GM21367 (cell line): ENCODE results near the gene CAPN7.

Source experiments
- ATAC-seq: cut with Tn5 transposase; IDR thresholded peaks from one replicate; pipeline ENCODE4 v1.9.1; 2021; ENCODE audit not compliant: unreplicated experiment

The CAPN7 gene

DNA sequence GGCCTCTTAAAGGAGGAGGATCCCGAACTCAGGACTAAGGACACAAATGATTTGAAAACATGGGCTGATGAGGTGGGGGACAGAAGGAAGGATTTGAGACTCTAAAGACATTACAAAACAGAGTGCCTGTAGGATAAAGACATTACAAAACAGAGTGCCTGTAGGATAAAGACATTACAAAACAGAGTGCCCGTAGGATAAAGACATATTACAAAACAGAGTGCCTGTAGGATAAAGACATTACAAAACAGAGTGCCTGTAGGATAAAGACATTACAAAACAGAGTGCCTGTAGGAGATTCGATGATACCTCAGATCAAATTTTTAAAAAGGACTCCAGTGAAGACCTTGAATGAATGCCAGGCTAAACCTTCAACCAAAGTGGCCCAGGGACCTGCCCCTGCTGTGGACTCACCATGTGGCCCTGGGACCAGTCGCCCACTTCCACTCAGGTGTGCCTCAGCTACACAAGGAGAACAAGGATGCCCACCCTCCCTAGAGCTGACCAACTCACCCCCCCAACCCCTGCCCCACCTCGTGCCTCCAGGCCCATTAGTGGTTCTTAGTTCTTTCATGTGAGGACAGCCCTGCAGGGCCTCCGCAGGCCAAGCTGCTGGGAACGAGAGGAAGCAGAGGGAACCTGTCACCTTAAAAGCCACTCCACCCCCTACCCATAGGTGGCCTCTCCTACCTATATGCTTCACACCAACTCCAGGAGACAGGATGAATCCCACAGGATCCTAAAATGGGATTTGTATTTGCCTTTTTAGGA, 66.6 kb downstream of the CAPN7 start:
- no peak for ATAC-seq

DNA sequence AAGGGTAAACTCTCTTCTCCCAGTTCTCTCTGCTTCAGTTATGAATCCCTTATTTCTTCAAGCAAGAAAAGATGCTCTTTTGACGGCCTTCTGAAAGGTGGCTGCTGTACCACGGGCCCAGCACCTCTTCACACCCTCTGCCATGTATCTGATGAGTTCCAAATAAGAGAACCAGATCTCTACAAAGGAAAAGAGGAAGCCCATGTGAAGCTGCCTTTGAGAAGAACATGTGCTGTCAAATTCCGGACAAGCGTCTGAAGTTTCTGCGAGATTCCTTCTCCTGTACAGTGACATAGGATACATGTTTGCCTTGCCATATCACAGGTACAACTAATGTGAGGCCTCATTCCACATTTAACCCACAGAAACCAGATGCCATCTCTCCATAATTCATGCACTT, 67.2 kb downstream of the CAPN7 start:
- ATAC-seq: no peak

DNA sequence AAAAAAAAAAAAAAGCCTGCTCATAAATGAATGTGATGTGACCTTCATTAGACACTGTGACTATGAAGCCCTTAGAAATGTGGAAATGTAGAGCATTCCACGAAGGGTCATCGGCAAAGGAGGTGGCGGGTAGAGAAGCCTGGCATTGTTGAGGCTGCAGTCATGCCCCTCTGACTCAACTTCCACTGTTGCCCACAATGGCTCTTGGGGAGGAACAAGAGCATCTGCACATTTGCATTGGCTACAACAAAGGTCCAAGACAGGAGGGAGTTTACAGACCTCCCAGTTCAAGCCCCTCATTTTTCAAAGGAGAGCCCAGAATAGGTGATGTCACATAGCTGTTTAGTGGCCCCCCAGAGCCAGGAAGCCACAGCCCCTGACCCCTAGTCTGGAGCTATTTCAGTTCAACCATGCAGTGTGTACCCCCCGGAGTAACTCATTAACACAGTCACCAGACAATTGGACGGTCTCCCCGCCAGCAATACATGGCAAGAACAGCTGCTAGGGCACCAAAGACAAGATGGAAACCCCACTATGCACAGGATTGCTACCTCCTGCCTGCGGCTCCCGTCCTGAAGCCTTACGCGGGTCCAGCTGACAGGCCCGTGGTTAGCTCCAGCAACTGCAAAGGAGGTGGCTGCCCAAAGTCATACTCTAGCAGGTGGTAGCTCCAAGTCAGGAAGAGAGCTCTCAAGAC, 70.1 kb downstream of the CAPN7 start:
- ATAC-seq: no peak

DNA sequence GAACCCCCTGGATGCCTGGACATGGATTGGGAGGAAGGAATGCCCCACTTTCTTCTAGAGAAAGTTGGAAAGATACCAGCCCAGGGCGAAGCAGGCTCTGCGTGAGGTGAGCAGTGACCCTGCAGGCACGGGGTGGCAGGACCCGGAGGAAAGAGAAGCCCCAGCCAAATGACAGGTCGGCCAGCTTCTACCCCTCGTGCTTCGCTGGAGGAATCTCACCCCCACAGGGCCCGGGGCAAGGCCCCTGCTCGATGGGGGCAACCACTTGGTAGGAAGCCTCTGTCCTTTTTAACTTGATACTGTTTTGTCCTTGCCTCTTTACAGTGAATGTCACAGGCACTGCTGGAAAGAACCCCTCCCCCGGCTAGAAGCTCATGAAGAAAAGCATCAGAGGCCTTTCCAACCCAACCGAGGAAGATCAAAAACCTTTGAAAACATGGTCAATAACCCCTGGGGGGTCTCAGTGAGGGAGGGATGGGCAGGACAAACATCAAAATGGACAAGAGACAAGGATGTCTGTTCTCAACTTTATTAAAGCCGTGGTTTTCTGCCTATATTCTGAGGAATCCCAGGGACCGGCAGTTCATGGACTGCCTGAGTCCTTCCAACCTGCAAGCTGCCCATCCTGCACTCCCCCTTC, 71.9 kb downstream of the CAPN7 start:
- no peak for ATAC-seq

DNA sequence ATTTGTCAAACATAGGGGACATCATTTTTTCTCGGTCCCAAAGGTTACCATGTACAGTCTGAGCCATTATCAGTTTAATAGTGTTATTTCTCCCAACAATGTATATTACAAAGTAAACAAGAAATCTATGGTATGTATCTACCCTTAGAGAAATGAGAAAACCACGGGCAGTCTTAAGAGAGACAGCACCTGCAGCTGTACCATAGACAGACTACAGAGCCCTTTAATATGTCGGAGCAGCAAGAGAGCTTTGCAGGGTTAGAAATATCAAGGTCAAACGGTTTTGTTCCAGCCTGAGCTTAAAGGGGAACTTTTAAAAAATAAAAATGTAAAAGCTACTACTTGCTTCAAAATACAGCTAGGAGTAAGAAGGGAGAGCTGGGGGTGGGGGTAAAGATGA, 73.2 kb downstream of the CAPN7 start:
- no peak for ATAC-seq

DNA sequence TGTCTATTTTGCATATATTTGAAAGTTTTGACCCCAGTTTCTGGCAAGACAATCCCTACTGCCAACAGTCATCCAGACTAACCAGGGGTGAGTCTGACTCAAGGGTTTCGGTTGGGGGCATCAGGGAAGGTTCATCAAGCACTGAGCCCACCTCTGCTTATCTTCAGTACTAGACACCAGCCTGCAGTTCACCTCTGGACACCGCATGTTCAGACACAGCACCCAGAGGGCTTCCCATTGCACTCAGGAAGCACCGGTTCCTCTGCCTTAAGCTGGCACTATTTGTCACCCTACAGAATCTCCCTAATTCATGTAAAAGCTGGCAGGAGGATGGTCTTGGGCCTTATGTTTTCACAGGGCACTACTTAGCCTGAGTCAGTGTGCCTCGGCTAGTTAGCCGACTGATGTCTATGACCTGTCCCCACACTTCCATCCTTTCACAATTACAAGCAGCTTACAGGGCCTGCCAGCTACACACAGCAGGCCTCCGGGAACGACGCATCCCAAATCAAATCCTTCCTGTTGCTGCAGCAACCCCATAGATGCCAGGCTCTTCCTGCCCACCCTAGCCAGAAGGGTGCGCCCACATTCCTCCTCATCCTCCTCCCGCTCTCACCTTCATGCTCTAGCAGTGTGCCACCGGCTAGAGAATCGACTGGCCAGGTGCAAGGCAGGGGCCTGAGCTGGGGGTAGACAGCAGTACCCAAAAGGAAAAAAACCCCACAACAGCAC, 73.8 kb downstream of the CAPN7 start:
- ATAC-seq: no peak

DNA sequence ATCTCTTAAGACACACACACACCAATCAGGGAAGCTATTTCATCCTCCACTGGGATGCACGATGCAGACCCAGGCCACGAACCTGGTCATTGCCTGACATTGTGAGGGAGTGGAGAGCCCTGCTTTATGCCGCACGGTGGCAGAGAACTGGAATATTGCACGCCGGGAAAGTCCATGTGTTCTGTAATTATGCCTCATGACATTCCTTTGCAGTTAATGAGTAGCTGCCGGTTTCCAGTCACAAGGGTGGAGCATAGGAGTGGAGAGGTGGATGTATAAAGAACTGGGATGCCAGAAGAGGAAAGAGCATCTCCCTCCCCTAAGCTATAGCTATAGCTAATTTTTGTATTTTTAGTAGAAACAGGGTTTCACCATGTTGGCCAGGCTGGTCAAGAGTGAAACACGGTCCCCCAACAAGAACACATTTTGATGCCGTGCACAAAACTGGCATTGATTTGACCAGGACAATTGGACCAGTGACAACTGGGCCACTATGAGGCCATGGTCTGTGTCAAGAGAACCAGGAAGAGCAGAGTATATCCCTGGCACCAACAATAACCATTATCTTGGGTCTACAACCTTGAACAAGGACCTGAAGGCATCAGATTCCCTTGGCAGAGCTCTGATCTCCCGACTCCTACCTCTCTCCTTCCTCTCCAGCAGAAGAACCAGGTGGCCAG, 74.9 kb downstream of the CAPN7 start:
- no peak for ATAC-seq

DNA sequence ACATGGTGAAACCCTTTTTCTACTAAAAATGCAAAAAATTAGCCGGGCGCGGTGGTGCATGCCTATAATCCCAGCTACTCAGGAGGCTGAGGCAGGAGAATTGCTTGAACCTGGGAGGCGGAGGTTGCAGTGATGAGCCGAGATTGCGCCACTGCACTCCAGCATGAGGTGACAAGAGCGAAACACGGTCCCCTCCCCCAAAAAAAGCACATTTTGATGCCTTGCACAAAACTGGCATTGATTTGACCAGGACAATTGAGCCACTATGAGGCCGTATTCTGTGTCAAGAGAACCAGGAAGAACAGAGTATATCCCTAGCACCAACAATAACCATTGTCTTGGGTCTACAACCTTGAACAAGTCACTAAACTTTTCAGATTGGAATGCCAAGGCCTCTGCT, 75.8 kb downstream of the CAPN7 start:
- ATAC-seq: no peak

DNA sequence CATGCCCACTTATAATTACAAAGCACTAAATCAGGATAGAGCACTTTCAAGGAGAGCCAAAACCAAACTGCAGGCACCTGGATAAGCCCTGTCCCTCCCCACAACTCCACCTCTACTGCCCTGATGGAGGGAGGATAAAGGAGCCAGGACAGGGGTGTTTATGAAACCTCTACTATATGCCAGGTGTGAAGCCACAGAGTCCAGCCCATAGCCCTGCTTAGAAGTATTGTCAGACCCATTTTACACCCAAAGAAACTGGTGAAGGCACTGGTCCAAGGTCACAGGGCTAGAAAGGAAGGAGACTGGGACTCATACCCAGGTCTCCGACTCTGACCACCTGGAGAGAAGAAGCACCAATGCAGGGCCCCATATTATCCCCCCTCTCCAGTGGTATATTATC, 77.7 kb downstream of the CAPN7 start:
- no peak for ATAC-seq

DNA sequence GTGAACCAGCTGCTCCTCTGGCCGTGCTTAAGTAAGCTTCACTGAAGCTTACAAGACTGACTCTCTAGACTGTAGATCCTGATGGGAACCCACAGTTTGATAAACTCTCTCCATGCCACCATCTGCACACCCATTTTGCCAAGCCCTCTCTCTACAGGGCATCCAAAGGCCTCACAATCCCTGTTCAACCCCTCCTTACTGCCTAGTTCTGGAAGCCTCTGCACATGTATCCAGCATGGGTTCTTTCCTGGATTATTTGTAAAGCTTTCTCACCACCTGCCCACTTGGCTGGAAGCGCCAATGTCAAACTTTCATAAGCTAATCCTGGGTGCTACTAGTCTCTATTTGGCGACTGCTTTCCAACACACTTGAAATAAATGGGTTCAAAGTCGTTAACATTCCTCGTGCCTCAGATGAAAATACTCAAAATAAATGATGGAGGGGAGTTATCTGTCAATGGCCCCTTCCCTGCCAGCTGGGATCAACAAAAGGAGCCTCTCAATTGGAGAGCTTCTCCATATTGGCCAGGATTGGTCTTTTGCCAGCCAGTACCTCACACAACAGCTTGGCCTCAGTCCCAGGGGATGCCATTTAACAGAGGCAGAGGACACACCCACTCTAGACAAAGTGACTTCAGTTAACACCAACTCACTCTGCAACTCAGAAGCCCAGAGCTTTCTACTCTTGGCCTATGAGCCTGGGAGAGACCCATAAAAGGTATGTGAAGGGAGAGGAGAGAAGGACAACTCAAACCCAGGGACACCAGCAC, 78.3 kb downstream of the CAPN7 start:
- no peak for ATAC-seq

DNA sequence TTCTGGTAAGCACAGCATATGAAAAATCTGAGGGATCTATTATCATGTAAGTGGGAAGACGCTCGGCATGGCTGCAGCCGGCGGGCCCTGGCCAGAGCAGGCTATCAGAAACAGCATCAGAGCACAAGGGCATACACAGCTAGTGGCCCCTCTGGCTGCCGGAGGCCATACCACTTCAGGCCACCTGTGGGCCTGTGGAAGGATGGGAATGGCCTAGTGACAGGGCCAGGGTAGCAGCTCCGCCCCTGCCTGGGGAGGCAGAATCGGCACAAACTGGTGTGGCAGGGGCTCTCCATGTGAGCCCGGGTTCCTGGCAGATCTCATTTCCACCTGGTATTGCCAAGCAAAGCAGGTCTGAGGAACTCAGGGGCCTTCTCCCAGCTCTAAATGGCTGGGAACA, 80.0 kb downstream of the CAPN7 start:
- no peak for ATAC-seq

DNA sequence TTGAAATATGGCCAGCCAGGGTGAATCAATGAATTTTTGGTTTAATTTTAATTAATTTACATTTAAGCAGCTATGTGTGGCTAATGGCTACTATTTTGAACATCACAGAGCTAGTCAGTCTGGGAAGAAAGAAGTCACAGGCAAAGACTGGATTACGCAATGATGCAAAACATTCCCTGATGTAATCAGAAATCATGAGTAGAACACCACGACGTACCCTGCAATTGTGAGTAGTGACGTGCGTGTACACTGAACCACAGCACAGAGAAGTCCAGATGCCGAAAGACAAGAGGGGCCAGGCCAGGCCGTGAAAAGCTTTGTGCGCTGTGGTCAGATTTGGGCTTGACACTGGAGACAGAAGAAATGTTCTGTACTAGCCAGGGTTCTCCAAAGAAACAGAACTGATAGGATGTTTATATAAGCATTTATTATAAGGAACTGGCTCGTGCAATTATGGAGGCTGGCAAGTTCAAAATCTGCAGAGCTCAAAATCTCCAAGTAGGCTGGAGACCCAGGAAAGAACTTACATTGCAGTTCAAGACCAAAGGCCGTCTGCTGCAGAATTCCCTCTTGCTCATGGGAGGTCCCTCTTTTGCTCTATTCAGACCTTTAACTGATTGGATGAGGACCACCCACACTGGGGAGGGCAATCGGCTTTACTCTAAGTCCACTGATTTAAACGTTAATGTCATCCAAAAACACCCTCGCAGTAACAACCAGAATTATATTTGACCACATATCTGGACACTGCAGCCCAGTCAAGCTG, 81.7 kb downstream of the CAPN7 start:
- no peak for ATAC-seq

DNA sequence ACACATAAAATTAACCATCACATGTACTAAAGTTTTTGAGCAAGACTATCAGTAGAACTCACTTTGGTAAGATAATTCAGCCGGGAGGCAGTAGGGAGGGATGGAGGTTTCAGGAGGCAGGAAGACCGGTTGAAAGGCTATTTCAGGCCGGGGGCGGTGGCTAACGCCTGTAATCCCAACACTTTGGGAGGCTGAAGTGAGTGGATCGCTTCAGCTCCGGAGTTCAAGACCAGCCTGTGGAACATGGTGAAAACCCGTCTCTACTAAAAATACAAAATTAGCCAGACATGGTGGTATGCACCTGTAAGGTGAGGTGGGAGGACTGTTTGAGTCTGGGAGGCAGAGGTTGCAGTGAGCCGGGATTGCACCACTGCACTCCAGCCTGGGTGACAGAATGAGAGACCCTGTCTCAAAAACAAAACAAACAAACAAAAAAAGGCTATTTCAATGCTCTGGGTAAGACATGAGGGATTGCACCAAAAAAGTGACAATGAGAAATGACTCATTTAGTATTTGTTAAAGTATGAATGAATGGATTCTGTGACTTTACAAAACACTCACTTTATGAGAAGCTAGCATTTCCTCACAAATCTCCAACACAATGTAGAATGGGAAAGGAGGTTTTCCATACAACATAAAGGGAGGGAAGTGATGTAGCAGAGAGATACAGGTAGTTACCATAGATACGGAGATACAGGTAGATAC, 82.4 kb downstream of the CAPN7 start:
- no peak for ATAC-seq

DNA sequence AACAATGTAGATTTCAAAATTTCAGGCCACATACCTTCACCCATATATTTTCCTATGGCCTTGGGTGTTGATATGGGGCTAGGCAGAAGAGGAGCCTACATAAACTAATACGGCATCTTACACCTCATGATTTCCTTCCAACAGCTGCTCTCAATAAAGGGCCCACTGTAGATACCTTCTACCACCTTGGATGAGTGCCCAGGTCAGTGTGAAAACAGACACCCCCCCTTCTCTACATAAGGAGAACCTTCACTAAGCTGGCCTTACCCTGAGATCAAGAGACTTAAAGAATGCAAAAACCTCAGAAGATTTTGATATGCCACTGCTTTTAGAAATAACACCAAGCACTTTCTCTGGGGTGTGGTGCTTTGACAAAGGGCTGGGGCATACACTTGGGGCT, 83.6 kb downstream of the CAPN7 start:
- ATAC-seq: no peak

DNA sequence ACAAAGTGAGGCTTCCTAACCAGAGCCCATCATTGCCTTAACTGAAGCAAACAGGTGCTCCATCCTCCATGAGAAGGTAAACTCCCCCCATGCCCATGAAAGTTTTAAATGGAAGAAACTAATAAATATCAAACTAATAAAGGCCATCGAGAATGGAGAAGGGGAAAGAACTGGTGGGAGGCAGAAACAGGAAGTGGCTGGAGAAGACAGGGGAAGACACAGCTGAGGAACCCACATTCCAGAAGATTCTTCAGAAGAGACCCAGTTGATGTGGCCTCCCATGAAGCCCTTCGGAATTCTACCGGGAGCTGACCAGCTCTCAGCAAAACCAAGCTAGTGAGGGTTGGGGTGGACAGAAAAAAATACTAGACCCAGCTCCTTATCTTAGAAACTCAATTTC, 84.7 kb downstream of the CAPN7 start:
- no peak for ATAC-seq

DNA sequence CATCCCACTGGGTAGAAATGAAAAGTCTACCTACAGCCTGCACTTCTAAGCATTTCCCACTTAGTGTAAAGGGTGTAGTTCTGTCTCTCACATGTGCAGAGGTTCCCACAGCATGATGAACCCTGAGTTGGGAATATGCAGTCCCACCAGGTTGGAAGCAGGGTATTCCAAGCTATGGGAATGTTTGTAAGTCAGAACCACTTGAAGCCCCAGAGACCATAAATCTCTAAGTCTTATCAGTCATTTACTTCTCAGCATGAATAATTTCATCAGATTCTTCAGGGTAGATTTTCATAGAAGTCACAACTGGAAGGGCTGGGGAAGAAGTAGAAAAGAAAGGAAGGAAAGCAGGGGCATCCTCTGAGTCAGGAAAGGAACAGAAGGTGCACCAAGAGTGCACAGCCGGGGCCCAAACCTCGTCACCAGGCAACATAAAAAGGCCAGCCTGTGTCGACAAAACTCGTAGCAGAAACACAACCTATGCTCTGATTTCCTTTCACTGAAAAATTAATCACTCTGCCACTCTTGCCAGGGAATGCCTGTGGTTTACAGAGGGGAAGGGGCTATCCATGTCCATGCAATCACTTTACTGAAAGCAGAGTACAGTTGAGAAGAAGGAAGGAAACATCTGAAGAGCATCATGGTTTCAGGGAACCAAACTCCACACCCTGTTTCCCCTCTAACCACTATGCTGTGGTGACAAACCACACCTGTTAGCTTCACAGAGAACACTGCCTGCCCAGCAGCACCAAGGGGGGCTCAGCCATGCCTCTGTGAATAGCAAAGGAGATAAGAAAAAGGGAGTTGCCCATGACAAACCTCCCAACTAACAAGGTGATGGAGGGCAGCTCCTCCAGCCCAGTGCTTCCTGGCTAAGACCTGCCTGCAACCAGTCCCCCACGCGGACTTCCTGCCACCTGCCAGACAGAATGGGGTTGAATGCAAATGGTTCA, 85.8 kb downstream of the CAPN7 start:
- peak; percentile 83 for ATAC-seq

DNA sequence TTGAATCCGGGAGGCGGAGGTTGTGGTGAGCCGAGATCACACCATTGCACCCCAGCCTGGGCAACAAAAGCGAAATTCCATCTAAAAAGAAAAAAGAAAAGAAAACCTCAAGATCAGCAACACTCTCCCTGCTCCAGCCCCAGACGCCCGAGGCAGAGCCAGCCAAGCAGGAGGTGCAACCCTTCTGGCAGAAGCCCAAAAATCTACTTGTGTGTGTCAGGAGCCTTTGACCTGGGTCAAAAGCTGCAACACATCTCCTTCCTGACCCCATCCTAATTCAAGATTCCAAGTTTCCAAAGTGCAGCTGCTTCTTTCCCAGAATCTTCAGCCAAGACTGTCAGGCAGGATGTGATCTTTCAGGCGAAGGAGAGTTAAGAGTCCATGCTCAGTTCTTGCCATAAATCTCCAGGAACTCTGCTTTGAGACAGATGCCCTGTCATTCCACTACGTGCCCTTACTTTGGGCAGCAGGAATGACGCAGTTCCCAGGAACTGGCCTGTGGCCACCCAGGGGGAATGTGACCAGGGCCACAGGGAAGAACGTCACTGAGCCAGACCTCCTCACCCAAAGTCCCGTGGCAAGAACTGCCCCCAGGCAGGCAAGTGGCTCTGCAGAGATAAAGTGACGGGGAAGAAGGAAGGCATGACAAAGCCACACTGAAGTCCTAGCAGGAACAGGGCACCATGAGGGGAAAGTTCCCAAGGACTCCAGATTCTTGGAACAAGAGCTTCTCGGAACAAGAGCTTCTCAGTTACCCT, 86.9 kb downstream of the CAPN7 start:
- ATAC-seq: no peak
